ENCODE results near the gene RAI14. TPM values are rescaled to one million over a fixed set of nuclear protein-coding genes. Genes with fewer than 3 reads are reported as not detected.
A peak's percentile ranks its signal among the peaks of the same experiment; 100 is the strongest.
"Not testable (repeated sequence)": the region's sequence is repeated elsewhere in the genome, so short reads cannot be mapped to it uniquely, and the experiment has no call there.

The RAI14 gene
- total RNA-seq, 1 experiment from 2014 or later = 34.4 TPM

DNA sequence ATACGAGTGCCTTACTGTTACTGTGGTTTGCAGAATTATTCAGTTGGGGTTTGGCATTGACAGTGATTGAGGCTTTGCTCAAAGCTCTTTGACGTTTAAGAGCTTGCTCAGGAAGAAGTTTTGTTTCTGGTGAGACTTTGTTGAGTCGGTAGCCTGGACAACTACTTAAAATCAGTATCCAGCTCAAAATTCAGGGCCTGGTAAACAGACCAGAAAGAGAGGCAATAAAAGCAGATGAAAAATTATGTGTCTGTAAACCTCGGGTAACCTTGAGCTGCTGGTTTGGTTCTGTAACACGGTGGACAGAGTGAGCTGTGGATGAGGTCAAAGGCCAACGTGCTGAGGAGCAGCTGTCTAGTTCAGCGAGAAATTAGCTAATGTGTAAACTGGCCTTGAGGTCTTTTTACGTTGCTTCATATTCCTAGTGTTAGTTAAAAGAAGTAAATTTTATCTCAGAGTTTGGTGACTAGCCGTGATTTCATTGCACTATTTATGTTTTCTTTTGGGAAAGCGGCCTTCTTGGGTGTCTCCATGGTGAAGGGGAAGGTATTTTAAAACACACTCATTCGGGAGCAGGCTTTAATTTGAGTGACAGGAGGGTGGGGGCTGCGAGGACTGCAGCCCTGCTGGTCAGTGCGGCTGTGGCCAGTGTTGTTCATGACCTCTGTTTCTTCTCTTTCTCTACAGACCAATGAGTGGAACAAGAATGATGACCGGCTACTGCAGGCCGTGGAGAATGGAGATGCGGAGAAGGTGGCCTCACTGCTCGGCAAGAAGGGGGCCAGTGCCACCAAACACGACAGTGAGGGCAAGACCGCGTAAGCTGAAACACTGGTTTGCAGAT, 100.9 kb downstream of the RAI14 start:
- Histone ChIP-seq H3K27me3 (no peaks in the 10 kb centered on the region), H3K36me3 (peaks cover 56% of the 10 kb centered on the region), H3K9me3 (no peaks in the 10 kb centered on the region), H3K4me3 (no peak overlapping the region)
- no peak for DNase-seq

DNA sequence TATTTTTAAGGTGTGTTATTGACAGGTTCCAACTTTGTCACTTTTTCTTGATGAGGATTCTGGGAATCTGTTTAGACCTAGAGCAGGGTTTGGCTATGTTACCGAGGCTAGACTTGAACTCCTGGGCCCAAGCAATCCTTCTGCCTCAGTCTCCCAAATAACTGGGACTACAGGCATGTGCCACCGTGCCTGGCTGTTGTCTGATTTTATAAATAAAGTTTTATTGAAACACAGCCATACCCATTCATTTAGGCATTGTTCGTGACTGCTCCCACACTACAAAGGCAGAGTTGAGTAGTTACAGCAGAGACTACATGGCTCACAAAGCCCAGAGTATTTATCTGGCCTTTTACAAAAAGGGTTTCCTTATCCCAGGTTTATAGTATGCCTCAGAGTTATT, 102.4 kb downstream of the RAI14 start:
- Histone ChIP-seq H3K9me3 (no peaks in the 10 kb centered on the region), H3K27me3 (no peaks in the 10 kb centered on the region), H3K4me3 (no peak overlapping the region), H3K36me3 (peaks cover 66% of the 10 kb centered on the region)
- DNase-seq = no peak

GRCh38 chr5:34759213-34759612, 103.1 kb downstream of the RAI14 start:
- not testable (repeated sequence) for H3K27me3 ChIP-seq, H3K4me3 ChIP-seq, H3K9me3 ChIP-seq, DNase-seq
- peaks cover 73% of the 10 kb centered on the region for H3K36me3 ChIP-seq

DNA sequence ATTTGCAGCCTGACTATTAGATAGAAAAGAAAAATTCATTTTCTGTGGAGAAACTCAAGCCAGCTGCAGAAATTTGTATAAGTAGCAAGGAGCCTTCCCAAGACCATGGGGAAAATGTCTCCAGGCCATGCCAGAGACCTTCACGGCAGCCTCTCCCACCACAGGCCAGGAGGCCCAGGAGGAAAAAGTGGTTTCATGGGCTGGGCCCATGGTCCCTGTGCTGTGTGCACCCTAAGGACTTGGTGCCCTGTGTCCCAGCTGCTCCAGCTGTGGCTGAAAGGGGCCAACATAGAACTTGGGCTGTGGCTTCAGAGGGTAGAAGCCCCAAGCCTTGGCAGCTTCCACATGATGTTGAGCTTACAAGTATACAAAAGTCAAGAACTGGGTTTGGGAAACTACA, 109.5 kb downstream of the RAI14 start:
- no peak overlapping the region for H3K4me3 ChIP-seq
- H3K9me3 ChIP-seq = peaks cover 2% of the 10 kb centered on the region; the same call in 1 of the 2 replicates
- peaks cover 60% of the 10 kb centered on the region for H3K36me3 ChIP-seq
- no peak for DNase-seq
- H3K27me3 ChIP-seq = no peaks in the 10 kb centered on the region

DNA sequence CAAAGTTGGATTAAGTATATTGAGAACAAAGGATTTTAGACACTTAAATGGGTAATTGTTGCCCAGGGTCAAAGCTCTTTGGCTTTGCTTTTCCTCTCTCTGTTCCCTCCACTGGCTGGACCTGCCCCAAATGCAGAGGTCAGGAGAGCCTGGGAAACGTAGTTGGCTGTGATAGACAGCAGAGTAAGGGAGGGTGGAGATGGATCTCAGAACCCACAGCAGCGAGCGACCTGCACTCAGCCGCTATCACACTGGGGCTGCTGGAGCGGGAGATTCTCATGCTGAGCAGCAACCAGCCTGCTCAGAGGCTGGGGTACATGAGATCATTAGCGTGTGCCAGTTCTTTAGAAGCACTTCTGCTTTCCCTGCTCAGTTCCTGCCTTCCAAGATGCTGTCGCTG, 111.1 kb downstream of the RAI14 start:
- Histone ChIP-seq H3K36me3 (peaks cover 56% of the 10 kb centered on the region), H3K4me3 (no peak overlapping the region), H3K9me3 (peaks cover 2% of the 10 kb centered on the region; the same call in 1 of the 2 replicates), H3K27me3 (no peaks in the 10 kb centered on the region)
- no peak for DNase-seq

DNA sequence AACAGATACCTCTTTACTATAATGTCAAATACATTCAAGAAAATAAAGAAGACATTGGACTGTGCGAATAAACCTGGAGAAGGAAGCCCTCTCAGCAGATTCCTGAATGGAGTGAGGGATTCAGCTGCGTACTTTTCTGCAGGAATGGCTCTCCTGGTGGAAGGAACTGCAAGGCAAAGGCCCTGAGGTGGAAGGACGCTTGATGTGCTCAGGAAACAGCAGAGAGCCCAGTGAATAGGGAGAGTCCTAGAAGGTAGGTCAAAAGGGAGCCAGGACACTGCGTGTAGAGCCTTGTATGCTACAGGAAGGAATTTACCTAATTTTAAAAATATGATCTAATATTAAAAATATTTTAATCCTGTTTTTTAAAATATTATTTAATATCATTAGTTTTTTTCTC, 114.4 kb downstream of the RAI14 start:
- Histone ChIP-seq H3K9me3 (0 out of 2 replicates have a peak, but pooled peaks cover 2% of the 10 kb centered on the region), H3K36me3 (peaks cover 43% of the 10 kb centered on the region), H3K27me3 (no peaks in the 10 kb centered on the region), H3K4me3 (no peak overlapping the region)
- DNase-seq = no peak

GRCh38 chr5:34771076-34771475, 114.9 kb downstream of the RAI14 start:
- 0 out of 2 replicates have a peak, but pooled peaks cover 2% of the 10 kb centered on the region for H3K9me3 ChIP-seq
- no peak overlapping the region for H3K4me3 ChIP-seq
- H3K36me3 ChIP-seq = peaks cover 38% of the 10 kb centered on the region
- no peaks in the 10 kb centered on the region for H3K27me3 ChIP-seq
- DNase-seq = no peak

DNA sequence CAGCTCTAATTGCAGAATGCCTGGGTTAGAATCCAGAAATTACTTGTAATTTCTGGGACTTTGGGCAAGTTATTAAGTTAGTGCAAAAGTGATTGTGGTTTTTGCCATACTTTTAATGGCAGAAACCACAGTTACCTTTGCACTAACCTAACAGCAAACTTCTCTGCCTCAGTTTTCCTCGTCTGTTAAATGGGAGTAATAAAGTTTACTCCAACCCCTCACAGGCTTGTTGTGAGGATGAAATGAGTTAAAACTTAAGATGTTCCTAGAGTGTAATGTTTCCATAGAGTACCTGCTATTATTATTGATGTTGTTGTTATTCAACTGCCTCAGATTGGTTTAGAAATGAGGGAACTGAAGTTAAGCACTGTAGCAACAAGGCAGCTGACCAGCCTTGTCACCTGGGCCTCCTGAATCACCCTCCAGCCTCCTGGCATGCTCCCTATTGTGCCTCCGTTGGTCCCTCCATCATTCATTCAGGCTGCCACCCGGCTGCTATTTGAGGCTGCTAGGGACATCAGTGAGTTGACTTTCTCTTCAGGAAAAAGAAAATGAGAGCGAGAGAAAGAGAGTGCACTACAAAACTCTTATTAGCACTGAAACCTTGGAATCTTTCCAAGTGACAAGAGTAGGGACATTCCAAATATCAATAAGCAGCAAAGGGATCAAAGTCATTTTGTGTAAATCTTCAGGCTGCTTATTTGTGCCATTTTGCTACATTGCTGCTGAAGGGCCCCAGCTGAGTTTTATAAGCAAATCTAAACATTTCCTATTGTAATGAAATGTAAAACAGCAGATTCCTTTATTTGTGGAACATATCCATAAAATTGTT, 116.4 kb downstream of the RAI14 start:
- DNase-seq = no peak
- H3K27me3 ChIP-seq = no peaks in the 10 kb centered on the region
- peaks cover 34% of the 10 kb centered on the region for H3K36me3 ChIP-seq
- no peak overlapping the region for H3K4me3 ChIP-seq
- H3K9me3 ChIP-seq = 0 out of 2 replicates have a peak, but pooled peaks cover 2% of the 10 kb centered on the region

DNA sequence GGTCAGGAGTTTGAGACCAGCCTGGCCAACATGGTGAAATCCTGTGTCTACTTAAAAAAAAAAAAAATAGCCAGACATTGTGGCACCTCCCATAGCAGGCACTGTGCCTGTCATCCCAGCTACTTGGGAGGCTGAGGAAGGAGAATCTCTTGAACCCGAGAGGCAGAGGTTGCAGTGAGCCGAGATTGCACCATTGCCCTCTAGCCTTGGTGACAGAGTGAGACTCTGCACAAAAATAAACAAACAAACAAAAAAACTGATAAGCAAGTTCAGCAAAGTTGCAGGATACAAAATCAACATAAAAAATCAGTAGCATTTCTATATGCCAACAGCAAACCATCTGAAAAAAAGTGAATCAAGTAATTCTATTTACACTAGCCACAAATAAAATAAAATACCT, 118.0 kb downstream of the RAI14 start:
- DNase-seq = no peak
- peaks cover 30% of the 10 kb centered on the region for H3K36me3 ChIP-seq
- no peak overlapping the region for H3K4me3 ChIP-seq
- H3K27me3 ChIP-seq = no peaks in the 10 kb centered on the region
- H3K9me3 ChIP-seq = 0 out of 2 replicates have a peak, but pooled peaks cover 2% of the 10 kb centered on the region

GRCh38 chr5:34774678-34775077, 118.5 kb downstream of the RAI14 start:
- not testable (repeated sequence) for H3K4me3 ChIP-seq, DNase-seq, H3K27me3 ChIP-seq, H3K9me3 ChIP-seq
- peaks cover 30% of the 10 kb centered on the region for H3K36me3 ChIP-seq

- Histone ChIP-seq H3K27me3 (no peaks in the 10 kb centered on the region), H3K36me3 (peaks cover 34% of the 10 kb centered on the region), H3K9me3 (peaks cover 2% of the 10 kb centered on the region; the same call in 1 of the 2 replicates), H3K4me3 (no peak overlapping the region)
- no peak for DNase-seq
These were observed 119.8 kb downstream of the RAI14 start for GRCh38 chr5:34775886-34776285.

DNA sequence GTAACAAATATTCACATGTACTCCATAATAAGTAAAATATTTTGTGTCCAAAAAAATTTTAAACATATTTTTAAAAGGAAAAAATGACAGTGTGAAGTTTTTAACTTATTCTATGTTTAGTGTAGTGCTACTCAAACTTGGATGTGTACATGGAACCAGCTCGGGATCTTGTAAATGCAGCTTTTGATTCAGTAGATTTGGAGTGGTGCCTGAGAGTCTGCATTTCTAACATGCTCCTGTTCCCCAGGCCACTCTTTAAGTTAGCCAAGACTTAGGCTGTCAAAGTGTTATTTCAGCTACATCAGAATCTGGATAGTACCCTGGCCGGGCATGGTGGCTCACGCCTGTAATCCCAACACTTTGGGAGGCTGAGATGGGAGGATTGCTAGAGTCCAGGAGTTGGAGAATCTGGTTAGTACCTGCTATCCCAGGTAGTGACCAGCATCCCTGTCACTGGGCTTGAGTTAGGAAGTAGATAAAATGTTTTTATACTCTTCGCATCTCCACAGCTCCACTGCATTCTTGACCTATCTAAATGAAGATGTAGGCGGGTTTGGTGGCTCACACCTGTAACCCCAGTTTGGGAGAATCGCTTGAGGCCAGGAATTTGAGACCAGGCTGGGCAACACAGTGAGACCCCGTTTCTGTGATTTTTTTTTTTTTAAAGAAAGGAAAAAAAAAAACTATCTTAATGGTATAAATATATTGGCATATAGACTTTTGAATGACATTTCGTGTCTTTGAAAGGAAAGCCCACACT, 122.1 kb downstream of the RAI14 start:
- Histone ChIP-seq H3K4me3 (no peak overlapping the region), H3K27me3 (no peaks in the 10 kb centered on the region), H3K9me3 (peaks cover 4% of the 10 kb centered on the region; the same call in 1 of the 2 replicates), H3K36me3 (peaks cover 34% of the 10 kb centered on the region)
- no peak for DNase-seq

DNA sequence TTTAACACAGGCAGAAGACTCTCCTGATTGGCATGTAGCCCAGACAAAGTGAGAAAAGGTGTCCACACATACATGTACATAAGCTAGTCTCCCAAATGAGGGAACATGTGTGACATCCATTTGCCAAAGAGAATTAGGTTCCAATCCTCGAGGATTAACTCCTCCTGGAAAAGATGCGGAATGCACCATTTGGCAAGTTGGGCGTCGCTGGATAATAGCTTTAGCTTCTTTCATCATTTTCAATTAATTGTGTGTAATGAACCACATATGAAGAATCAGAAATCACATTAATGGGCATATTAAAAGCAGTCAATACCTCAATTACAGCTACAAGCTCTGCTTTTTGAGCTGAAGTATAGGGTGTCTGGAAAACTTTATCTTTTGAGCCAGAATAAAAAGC, 127.8 kb downstream of the RAI14 start:
- H3K27me3 ChIP-seq, DNase-seq, H3K9me3 ChIP-seq, H3K4me3 ChIP-seq: not testable (repeated sequence)
- peaks cover 36% of the 10 kb centered on the region for H3K36me3 ChIP-seq

DNA sequence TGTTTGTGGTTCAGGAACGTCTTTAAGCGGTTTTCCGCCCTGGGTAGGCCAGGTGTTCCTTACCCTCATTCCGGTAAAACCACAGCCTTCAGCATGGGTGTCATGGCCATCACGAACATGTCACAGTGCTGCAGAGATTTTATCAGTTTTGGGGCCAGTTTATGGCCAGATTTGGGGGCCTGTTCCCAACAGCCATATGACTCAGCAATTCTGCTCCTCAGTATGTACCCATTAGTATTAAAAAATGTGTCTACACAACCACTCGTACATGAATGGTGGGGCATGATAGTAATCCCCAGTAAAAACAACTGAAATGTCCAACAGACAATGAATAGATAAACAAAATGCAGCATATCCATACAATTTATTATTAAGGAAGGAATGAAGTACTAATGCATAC, 130.9 kb downstream of the RAI14 start:
- Histone ChIP-seq H3K36me3 (peaks cover 23% of the 10 kb centered on the region), H3K9me3 (peaks cover 4% of the 10 kb centered on the region; the same call in 1 of the 2 replicates), H3K27me3 (no peaks in the 10 kb centered on the region), H3K4me3 (no peak overlapping the region)
- DNase-seq = no peak

DNA sequence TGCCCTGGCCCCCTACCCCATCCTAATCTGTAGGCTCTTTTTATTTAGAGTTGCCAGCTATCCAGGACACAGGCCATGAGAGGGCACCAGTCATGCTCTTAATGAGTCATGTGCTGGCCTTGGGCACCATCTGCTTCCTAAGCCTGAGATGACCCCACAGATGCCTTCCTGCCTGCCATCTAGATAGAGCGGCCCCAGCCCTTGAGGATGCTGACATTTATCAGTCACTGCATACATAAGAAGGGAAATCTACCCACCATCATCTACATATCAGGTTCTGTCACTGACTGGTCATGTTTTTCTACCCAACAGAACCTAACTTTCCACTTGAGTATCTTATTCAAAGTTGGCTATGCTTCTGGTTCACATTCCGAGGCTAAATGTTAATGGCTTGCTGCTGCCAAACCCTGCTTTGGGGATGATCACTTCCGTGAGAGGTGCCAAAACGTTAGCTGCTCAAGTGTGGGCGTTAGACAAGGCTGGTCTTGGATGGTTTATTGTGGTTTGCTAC, 132.9 kb downstream of the RAI14 start:
- no peaks in the 10 kb centered on the region for H3K27me3 ChIP-seq
- peaks cover 4% of the 10 kb centered on the region; the same call in 1 of the 2 replicates for H3K9me3 ChIP-seq
- peaks cover 18% of the 10 kb centered on the region for H3K36me3 ChIP-seq
- DNase-seq = peak; percentile 88
- no peak overlapping the region for H3K4me3 ChIP-seq

GRCh38 chr5:34789639-34790038, 133.5 kb downstream of the RAI14 start:
- H3K27me3 ChIP-seq = no peaks in the 10 kb centered on the region
- H3K9me3 ChIP-seq = peaks cover 4% of the 10 kb centered on the region; the same call in 1 of the 2 replicates
- no peak overlapping the region for H3K4me3 ChIP-seq
- DNase-seq = no peak
- peaks cover 18% of the 10 kb centered on the region for H3K36me3 ChIP-seq

Measured in MG63 (cell line).